K562 (cell line): ENCODE measurements around the gene IGFBP7. TPM values are rescaled to one million over a fixed set of nuclear protein-coding genes. Genes with fewer than 3 reads are reported as not detected.

Experiments
- ATAC-seq: fragments of 200-7000 bp; cut with Tn5 transposase; 3 replicates; pipeline ENCODE4 v1.9.1; 2020; ENCODE audit warnings: moderate library complexity
- BruUV-seq: library from RNA; stranded (reverse); fragments of 400-500 nt; replicated peaks from 2 replicates; lab custom pipeline; 2021; lab: Mats Ljungman, UMichigan
- CTCF ChIA-PET: fragments of 300-600 bp; formaldehyde crosslinking; extraction: SDS; loops from one replicate; lab custom pipeline; 2021; ENCODE audit warnings: low intra/inter-chr PET ratio; lab: Yijun Ruan, JAX
- POLR2A ChIA-PET: fragments of 300-600, 350-650 bp; sonication (Branson Sonifier 250); formaldehyde crosslinking; extraction: SDS; loops from one replicate; lab custom pipeline; 2021; ENCODE audit warnings: antibody characterized with exemption, inconsistent platforms; lab: Yijun Ruan, JAX
- DNase-seq, 4 experiments: peaks; one replicate each; pipeline versions ENCODE4 v3.0.0 to v3.0.0-alpha.2; 2011 to 2018; ENCODE audit warnings: low spot score in 3 of 4, mixed read lengths in 3 of 4; ENCODE audit errors: extremely low read depth in 1 of 4
- FAIRE-seq: peaks from 2 replicates; lab custom pipeline; 2011; peaks lifted over from hg19 to GRCh38; lab: Jason Lieb, UNC
- H2AFZ ChIP-seq: 2 replicates; pipeline ENCODE4 v1.6.0; 2011; ENCODE audit warnings: low read depth, low read length, control low read depth, inconsistent platforms
- H3K27ac ChIP-seq: fragments of 200-600 bp; 3 replicates; pipeline ENCODE4 v1.8.0; 2011; ENCODE audit warnings: low read depth, mild to moderate bottlenecking, control low read depth, inconsistent platforms, low read length, moderate library complexity, mixed read lengths; ENCODE audit errors: extremely low read depth
- H3K27me3 ChIP-seq, 2 experiments: fragments of 300-600 bp in 1 of 2; 2 replicates in 1 of 2; 3 replicates in 1 of 2; pipeline versions ENCODE4 v1.6.0 to v1.8.0; 2011; ENCODE audit warnings: inconsistent platforms in 2 of 2, low read length in 2 of 2, mild to moderate bottlenecking in 1 of 2, mixed read lengths in 1 of 2, moderate library complexity in 1 of 2; ENCODE audit not compliant: control insufficient read depth in 2 of 2, insufficient read depth in 2 of 2
- H3K36me3 ChIP-seq: fragments of 300-600 bp; 3 replicates; pipeline ENCODE4 v1.8.0; 2011; ENCODE audit warnings: mild to moderate bottlenecking, low read length, inconsistent platforms; ENCODE audit not compliant: control insufficient read depth, insufficient read depth
- H3K4me1 ChIP-seq, 2 experiments: fragments of 200-600 bp in 1 of 2; replicated peaks in 1 of 2; 2 replicates in 1 of 2; 3 replicates in 1 of 2; pipeline versions ENCODE4 v1.5.1 to v1.8.0; 2011; ENCODE audit warnings: inconsistent platforms in 2 of 2, low read length in 2 of 2, mild to moderate bottlenecking in 1 of 2, mixed read lengths in 1 of 2, moderate library complexity in 1 of 2; ENCODE audit not compliant: control insufficient read depth in 2 of 2, insufficient read depth in 2 of 2
- H3K4me2 ChIP-seq: 2 replicates; pipeline ENCODE4 v1.6.1; 2011; ENCODE audit warnings: low read length, control low read depth, inconsistent platforms, mixed read lengths; ENCODE audit not compliant: insufficient read depth
- H3K4me3 ChIP-seq: fragments of 200-600 bp; sonication (generic), shearing (Covaris generic); 2 replicates; pipeline ENCODE4 v1.5.1; 2016; ENCODE audit warnings: control low read depth, inconsistent platforms
- H3K79me2 ChIP-seq: fragments of 200-600 bp; 3 replicates; pipeline ENCODE4 v1.8.0; 2011; ENCODE audit warnings: low read length, inconsistent platforms; ENCODE audit not compliant: control insufficient read depth, insufficient read depth
- H3K9ac ChIP-seq, 2 experiments: 2 replicates each; pipeline versions ENCODE4 v1.6.0 to v1.6.1; 2011; ENCODE audit warnings: low read depth in 2 of 2, low read length in 2 of 2, control low read depth in 1 of 2, inconsistent platforms in 1 of 2, mild to moderate bottlenecking in 1 of 2, mixed read lengths in 1 of 2; ENCODE audit not compliant: insufficient read depth in 1 of 2
- H3K9me1 ChIP-seq: one replicate; pipeline ENCODE4 v1.6.0; 2011; ENCODE audit warnings: inconsistent platforms, mild to moderate bottlenecking, low read length, moderate library complexity; ENCODE audit not compliant: control insufficient read depth, insufficient read depth
- H3K9me3 ChIP-seq: replicated peaks from 2 replicates; pipeline ENCODE4 v1.5.1; 2011; ENCODE audit warnings: low read depth, low read length, inconsistent platforms; ENCODE audit not compliant: control insufficient read depth, insufficient read depth
- H4K20me1 ChIP-seq: replicated peaks from 2 replicates; pipeline ENCODE4 v1.6.1; 2011; ENCODE audit warnings: low read length, inconsistent platforms, mixed read lengths; ENCODE audit not compliant: control insufficient read depth, insufficient read depth
- KDM5B ChIP-seq: fragments of 200-600 bp; sonication (generic); IDR thresholded peaks from 2 replicates; pipeline ENCODE4 v1.6.1; 2012; ENCODE audit warnings: low read depth, mild to moderate bottlenecking, moderate library complexity, low read length, control low read depth, inconsistent platforms; ENCODE audit not compliant: insufficient replicate concordance
- MCM3 ChIP-seq: fragments of 450-650 bp; IDR thresholded peaks from 2 replicates; pipeline ENCODE4 v1.6.1; 2016
- ZBTB8A ChIP-seq: fragments of 450-650 bp; IDR thresholded peaks from 2 replicates; pipeline ENCODE4 v1.6.1; 2018; ENCODE audit warnings: mild to moderate bottlenecking, moderate library complexity; ENCODE audit not compliant: partially characterized antibody
- ZNF12 ChIP-seq: sonication (generic); formaldehyde crosslinking; IDR thresholded peaks from 2 replicates; pipeline ENCODE4 v1.4.0; 2020; ENCODE audit warnings: mild to moderate bottlenecking, missing genetic modification reagents
- WGBS: fragments of 100-300 bp; shearing (Covaris generic); methylation state at CpG from one replicate; pipeline ENCODE4 v1.1.6; 2016; ENCODE audit warnings: low coverage, mixed read lengths; ENCODE audit not compliant: insufficient coverage; ENCODE audit errors: missing lambda C conversion rate; 5-methylcytosine and 5-hydroxymethylcytosine counted together
- in situ Hi-C: fragments of 300-500 bp; cut with MboI; formaldehyde crosslinking; loops from 4 replicates; pipeline ENCODE4 v1.15.0; 2018; ENCODE audit warnings: inconsistent platforms, mixed read lengths
- intact Hi-C: fragments of 100-400 bp; cut with micrococcal nuclease; formaldehyde crosslinking; loops from 2 replicates; pipeline ENCODE4 v1.14.2; 2022
- polyA plus RNA-seq, 8 experiments: library from polyadenylated mRNA; depleted of rRNA in 4 of 8; stranded (reverse) in 5 of 8; unstranded in 3 of 8; fragments of >200 nt; fragmentation: Nextera tagmentation in 2 of 8; fragmentation: Illumina TruSeq in 1 of 8; extraction: Ambion mirVana in 2 of 8; extraction: Trizol in 1 of 8; gene quantifications; 2 replicates each; pipeline versions ENCODE4 v1.2.1 to v1.2.3, GENCODE V29; 2011 to 2014; ENCODE audit warnings: inconsistent platforms in 1 of 8, missing spikeins in 1 of 8
- total RNA-seq, 7 experiments: library from RNA; depleted of rRNA in 6 of 7; stranded (reverse); fragments of >200 nt in 6 of 7; fragmentation: Illumina TruSeq in 2 of 7; extraction: Trizol in 2 of 7; gene quantifications; 2 replicates each; pipeline versions ENCODE4 v1.2.1 to v1.2.3, GENCODE V29; 2011 to 2021; ENCODE audit warnings: low replicate concordance in 1 of 7

IGFBP7 gene
- total and polyA plus RNA-seq, 9 of the 15 experiments (the other 6 are each of a cell fraction or from before 2014, with no cell fraction given), result 0.27 to 0.49 (median 0.29) TPM; not detected in 6

DNA sequence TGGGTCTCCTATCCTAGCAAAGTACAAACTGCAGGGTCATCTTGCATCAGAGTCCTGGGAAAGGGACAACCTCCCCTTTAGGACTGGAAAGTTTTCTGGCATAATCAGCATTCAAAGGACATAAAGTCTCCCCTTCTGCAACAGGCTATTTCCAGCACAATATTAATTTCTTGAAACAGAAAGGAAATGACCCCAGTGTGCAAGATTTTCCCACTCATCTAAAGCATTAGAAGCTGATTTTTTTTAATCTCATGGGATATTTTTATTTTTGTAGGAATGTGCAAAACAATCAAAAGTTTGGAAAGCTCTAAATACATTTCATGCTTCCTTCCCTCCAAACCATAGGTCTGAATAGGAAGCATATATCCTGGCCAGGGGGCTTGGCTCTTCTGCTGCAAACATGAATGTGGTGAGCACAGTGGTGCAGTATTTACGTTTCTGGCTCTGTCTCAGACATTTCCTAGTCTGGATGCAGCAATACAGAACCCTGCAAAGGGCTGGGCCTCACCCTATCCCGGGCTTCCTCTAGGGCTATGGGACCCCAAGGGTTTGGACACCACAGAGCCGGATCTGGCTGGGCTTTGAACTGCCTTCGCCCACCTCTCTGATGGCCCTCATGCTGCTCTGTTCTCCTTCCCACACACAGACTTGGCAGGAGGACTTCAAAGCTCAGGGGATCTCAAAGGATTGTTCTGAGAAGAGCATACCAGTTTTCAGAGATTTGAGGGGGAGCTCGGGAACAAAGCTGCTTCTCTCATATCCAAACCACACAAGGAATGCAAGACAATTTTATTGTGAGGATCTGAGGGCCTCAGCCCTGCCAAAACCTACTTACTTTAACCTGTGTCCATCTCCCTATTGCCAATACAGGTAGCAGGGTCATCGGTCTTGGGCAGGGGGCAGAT, 66.6 kb downstream of the IGFBP7 start (continued):
- TF ChIP-seq ZBTB8A, result no peak
- no peak for TF ChIP-seq KDM5B

DNA sequence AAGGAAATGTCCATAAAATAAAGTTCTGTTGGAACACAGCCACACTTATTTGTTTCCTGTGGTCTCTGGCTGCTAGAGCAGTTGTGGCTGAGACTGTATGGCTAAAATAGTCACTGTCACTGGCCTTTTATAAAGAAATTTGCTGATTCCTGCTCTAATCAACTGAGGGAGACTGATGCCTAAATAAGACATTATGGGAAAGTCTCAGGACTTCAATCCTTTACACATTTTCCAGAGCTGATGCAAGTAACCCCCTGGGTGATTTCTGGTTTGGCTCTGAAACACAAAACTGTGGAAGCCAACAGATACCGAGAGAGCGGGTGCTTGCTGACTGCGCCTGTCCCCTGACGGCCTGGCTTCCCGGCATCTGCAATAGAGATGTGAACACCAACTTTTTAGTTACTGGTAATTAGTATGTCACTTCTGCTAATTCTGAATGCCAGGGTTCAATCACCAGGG, 67.4 kb downstream of the IGFBP7 start:
- TF ChIP-seq MCM3 (no peak), ZNF12 (no peak)
- TF ChIP-seq, all 486 proteins: peak for 0
- H3K9me1 ChIP-seq, result no peaks in the 10 kb centered on the region
- DNase-seq, result no peak
- CTCF ChIA-PET, result no interaction called here
- no peak for ATAC-seq
- peaks cover 17 to 18% of the 10 kb centered on the region in 2 experiments for H3K27me3 ChIP-seq
- POLR2A ChIA-PET, result no interaction called here
- no peak for FAIRE-seq
- no peaks in the 10 kb centered on the region for H4K20me1 ChIP-seq
- no peak overlapping the region for H3K27ac ChIP-seq
- H3K36me3 ChIP-seq, result no peaks in the 10 kb centered on the region
- no peak overlapping the region for H3K9ac ChIP-seq
- intact Hi-C loops, result no loop called here
- no peak overlapping the region for H2AFZ ChIP-seq
- in situ Hi-C loops, result no loop called here
- H3K4me2 ChIP-seq, result no peak overlapping the region
- no peaks in the 10 kb centered on the region for H3K79me2 ChIP-seq
- H3K4me3 ChIP-seq, result no peak overlapping the region
- H3K4me1 ChIP-seq, result no peaks in the 10 kb centered on the region
- BruUV-seq, result no TSS peak
- H3K9me3 ChIP-seq, result no peaks in the 10 kb centered on the region
- WGBS, result 6% methylated on average over 5 of the region's 5 CpGs
